Activated naive CD4-positive, alpha-beta T cell treated with anti-CD3 and anti-CD28 coated beads for 36 hours (primary cell): Measurements from ENCODE around the gene PSD. TPM values are rescaled to one million over a fixed set of nuclear protein-coding genes. Genes with fewer than 3 reads are reported as not detected.

ENCODE experiments used
- CTCF ChIA-PET: fragments of 350-600 bp; sonication (Branson Sonifier 250); formaldehyde crosslinking; loops from one replicate; lab custom pipeline; 2021; ENCODE audit warnings: antibody characterized with exemption; lab: Charles Lee
- DNase-seq: peaks from one replicate; pipeline ENCODE4 v3.0.0-alpha.2; 2020
- H3K27ac Mint-ChIP-seq: one replicate; pipeline ENCODE4 v1.8.0; 2021; ENCODE audit warnings: mild to moderate bottlenecking, mixed read lengths
- H3K27me3 Mint-ChIP-seq: one replicate; pipeline ENCODE4 v1.8.0; 2021; ENCODE audit warnings: low read depth, mixed read lengths
- H3K36me3 Mint-ChIP-seq: one replicate; pipeline ENCODE4 v1.8.0; 2021; ENCODE audit warnings: low read depth, mixed read lengths
- H3K4me1 Mint-ChIP-seq: one replicate; pipeline ENCODE4 v1.8.0; 2021; ENCODE audit warnings: low read depth, mixed read lengths
- H3K4me3 Mint-ChIP-seq: one replicate; pipeline ENCODE4 v1.8.0; 2021; ENCODE audit warnings: mild to moderate bottlenecking, moderate library complexity, mixed read lengths
- H3K9me3 Mint-ChIP-seq: one replicate; pipeline ENCODE4 v1.8.0; 2021; ENCODE audit warnings: mixed read lengths
- intact Hi-C: fragments of 100-400 bp; cut with micrococcal nuclease; formaldehyde crosslinking; loops from one replicate; pipeline ENCODE4 v1.15.1; 2023
- total RNA-seq, 2 experiments: library from RNA; stranded (reverse); gene quantifications; one replicate each; pipeline ENCODE4 v1.2.3, GENCODE V29; 2021

PSD gene
- total RNA-seq, 2 experiments from 2014 or later: 6.2 to 7.2 TPM

GRCh38 chr10:102408131-102408727 lies 10.4 kb downstream of the PSD start:
- Mint-ChIP-seq H3K4me1 (peaks cover 27% of the 10 kb centered on the region), H3K9me3 (no peaks in the 10 kb centered on the region), H3K27ac (peak overlapping the region; percentile 32), H3K4me3 (peak overlapping the region; percentile 63), H3K27me3 (no peaks in the 10 kb centered on the region), H3K36me3 (no peaks in the 10 kb centered on the region)
- intact Hi-C loops: no loop called here
- CTCF ChIA-PET: interaction anchor here (0.9 to 1.3 kb wide), 2 partner anchors 9 to 15 kb away, joined by 3 to 4 read pairs; no protein-coding TSS in a partner anchor
- no peak for DNase-seq

- Mint-ChIP-seq H3K9me3 (no peaks in the 10 kb centered on the region), H3K36me3 (no peaks in the 10 kb centered on the region), H3K4me1 (peaks cover 23% of the 10 kb centered on the region), H3K27ac (no peak overlapping the region), H3K4me3 (peak overlapping the region; percentile 63), H3K27me3 (no peaks in the 10 kb centered on the region)
- intact Hi-C loops: no loop called here
- CTCF ChIA-PET: interaction anchor here (0.9 to 2.3 kb wide), 5 partner anchors 9 to 15 kb away, joined by 3 to 8 read pairs (median 3); partner anchors contain the start of genes FBXL15 and NFKB2
- no peak for DNase-seq
Measured at GRCh38 chr10:102407425-102408130, 11.0 kb downstream of the PSD start.

- peaks cover 27% of the 10 kb centered on the region for H3K4me1 Mint-ChIP-seq
- intact Hi-C loops: no loop called here
- H3K4me3 Mint-ChIP-seq: no peak overlapping the region
- CTCF ChIA-PET: interaction anchor here (0.9 to 2.3 kb wide), 4 partner anchors 8 to 16 kb away, joined by 3 to 8 read pairs (median 4); partner anchors contain the start of genes FBXL15 and NFKB2
- DNase-seq: no peak
- no peaks in the 10 kb centered on the region for H3K9me3 Mint-ChIP-seq
- peaks cover 6% of the 10 kb centered on the region for H3K36me3 Mint-ChIP-seq
- no peaks in the 10 kb centered on the region for H3K27me3 Mint-ChIP-seq
- no peak overlapping the region for H3K27ac Mint-ChIP-seq
Measured at GRCh38 chr10:102406815-102407214, 11.8 kb downstream of the PSD start.

- CTCF ChIA-PET: interaction anchor here (1.1 to 2.3 kb wide), 4 partner anchors 9 to 17 kb away, joined by 4 to 8 read pairs (median 4); partner anchors contain the start of gene FBXL15
Measured at GRCh38 chr10:102405632-102406031, 13.0 kb downstream of the PSD start.

DNA sequence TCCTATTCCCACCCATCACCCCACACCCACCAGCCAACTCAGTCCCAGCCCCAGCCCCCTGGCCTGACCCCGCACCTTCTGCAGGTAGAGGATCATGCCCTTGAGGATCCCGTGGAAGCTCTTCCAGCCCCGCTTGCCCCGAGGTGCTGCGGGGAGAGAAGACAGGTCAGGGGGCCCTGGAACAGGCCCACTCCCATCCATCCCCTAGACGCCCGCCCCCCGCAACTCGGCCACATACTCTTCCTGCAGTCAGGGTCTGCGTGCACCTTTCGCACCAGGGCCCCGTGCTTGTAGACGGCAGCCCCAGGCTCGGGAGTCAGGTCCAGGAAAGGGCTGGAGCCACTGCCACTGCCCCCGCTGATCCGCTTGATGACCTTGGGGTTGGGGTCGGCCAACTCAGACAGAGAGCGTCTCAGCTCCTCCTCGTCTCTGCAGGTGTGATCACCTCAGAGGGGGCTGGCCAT lies 13.4 kb downstream of the PSD start:
- CTCF ChIA-PET: interaction anchor here (0.7 to 1.3 kb wide), 2 partner anchors 12 to 69 kb away, joined by 3 to 4 read pairs; no protein-coding TSS in a partner anchor
- intact Hi-C loops: no loop called here

More at GRCh38 chr10:102405632-102406031, 13.0 kb downstream of the PSD start:
- H3K4me3 Mint-ChIP-seq: no peak overlapping the region
- H3K4me1 Mint-ChIP-seq: peaks cover 23% of the 10 kb centered on the region
- peak overlapping the region; percentile 33 for H3K27ac Mint-ChIP-seq
- H3K27me3 Mint-ChIP-seq: no peaks in the 10 kb centered on the region
- H3K36me3 Mint-ChIP-seq: peaks cover 16% of the 10 kb centered on the region
- no peaks in the 10 kb centered on the region for H3K9me3 Mint-ChIP-seq
- intact Hi-C loops: no loop called here
- DNase-seq: peak; percentile 19

GRCh38 chr10:102404361-102405107 lies 14.1 kb downstream of the PSD start:
- Mint-ChIP-seq H3K27me3 (no peaks in the 10 kb centered on the region), H3K9me3 (no peaks in the 10 kb centered on the region), H3K27ac (peak overlapping the region; percentile 30), H3K4me3 (no peak overlapping the region), H3K36me3 (peaks cover 27% of the 10 kb centered on the region), H3K4me1 (peaks cover 28% of the 10 kb centered on the region)
- intact Hi-C loops: no loop called here
- DNase-seq: peak; percentile 13
- CTCF ChIA-PET: interaction anchor here (0.6 to 2.6 kb wide), 4 partner anchors 11 to 104 kb away, joined by 3 to 12 read pairs (median 4); partner anchors contain the start of gene FBXL15

More for the DNA sequence above, 13.4 kb downstream of the PSD start:
- H3K36me3 Mint-ChIP-seq: peaks cover 21% of the 10 kb centered on the region
- peaks cover 28% of the 10 kb centered on the region for H3K4me1 Mint-ChIP-seq
- no peak for DNase-seq
- H3K27me3 Mint-ChIP-seq: no peaks in the 10 kb centered on the region
- H3K27ac Mint-ChIP-seq: no peak overlapping the region
- H3K9me3 Mint-ChIP-seq: no peaks in the 10 kb centered on the region
- no peak overlapping the region for H3K4me3 Mint-ChIP-seq

DNA sequence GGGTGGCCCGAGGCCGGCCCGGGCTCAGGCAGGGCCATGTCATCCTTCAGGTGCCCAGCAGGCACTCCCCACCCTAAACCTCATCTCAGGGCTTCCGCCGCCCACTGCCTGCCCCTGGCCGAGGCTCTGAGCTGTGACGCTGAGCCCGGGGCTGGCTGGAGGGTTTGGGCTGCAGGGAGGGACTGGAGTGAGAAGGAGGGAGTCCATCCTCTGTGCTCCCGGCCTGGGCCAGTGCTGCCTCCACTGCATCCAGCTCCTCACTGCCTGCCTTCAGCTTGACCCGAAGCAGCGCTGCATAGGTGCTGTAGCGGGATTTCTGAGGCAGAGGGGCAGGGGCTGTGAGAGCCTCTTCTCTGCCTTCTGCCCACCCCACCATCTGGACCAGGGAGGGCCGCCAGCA lies 15.5 kb downstream of the PSD start:
- intact Hi-C loops: no loop called here
- no peak overlapping the region for H3K27ac Mint-ChIP-seq
- H3K4me3 Mint-ChIP-seq: no peak overlapping the region
- no peaks in the 10 kb centered on the region for H3K9me3 Mint-ChIP-seq
- no peak for DNase-seq
- CTCF ChIA-PET: interaction anchor here (0.5 to 2.6 kb wide), 6 partner anchors 9 to 400 kb away, joined by 3 to 12 read pairs (median 4); partner anchors contain the start of gene FBXL15
- peaks cover 38% of the 10 kb centered on the region for H3K36me3 Mint-ChIP-seq
- H3K27me3 Mint-ChIP-seq: no peaks in the 10 kb centered on the region
- peaks cover 33% of the 10 kb centered on the region for H3K4me1 Mint-ChIP-seq

GRCh38 chr10:102402512-102402896 lies 16.1 kb downstream of the PSD start:
- no peak overlapping the region for H3K27ac Mint-ChIP-seq
- intact Hi-C loops: no loop called here
- H3K27me3 Mint-ChIP-seq: no peaks in the 10 kb centered on the region
- no peak for DNase-seq
- no peaks in the 10 kb centered on the region for H3K9me3 Mint-ChIP-seq
- no peak overlapping the region for H3K4me3 Mint-ChIP-seq
- H3K36me3 Mint-ChIP-seq: peaks cover 44% of the 10 kb centered on the region
- peaks cover 37% of the 10 kb centered on the region for H3K4me1 Mint-ChIP-seq
- CTCF ChIA-PET: interaction anchor here (1.3 to 2.6 kb wide), 2 partner anchors 19 kb away, joined by 4 to 12 read pairs; partner anchors contain the start of gene FBXL15

- no peak for DNase-seq
- peak overlapping the region; percentile 53 for H3K27ac Mint-ChIP-seq
Measured at GRCh38 chr10:102401735-102402511, 16.7 kb downstream of the PSD start.

GRCh38 chr10:102401342-102401654 lies 17.3 kb downstream of the PSD start:
- Mint-ChIP-seq H3K27me3 (no peaks in the 10 kb centered on the region), H3K4me3 (no peak overlapping the region), H3K4me1 (peaks cover 47% of the 10 kb centered on the region), H3K36me3 (peaks cover 56% of the 10 kb centered on the region), H3K9me3 (no peaks in the 10 kb centered on the region), H3K27ac (peak overlapping the region; percentile 56)
- no peak for DNase-seq
- CTCF ChIA-PET: interaction anchor here (3.8 to 4.1 kb wide), 2 partner anchors 8 to 171 kb away, joined by 23 to 28 read pairs; no protein-coding TSS in a partner anchor
- intact Hi-C loops: no loop called here

More at GRCh38 chr10:102401735-102402511, 16.7 kb downstream of the PSD start:
- H3K27me3 Mint-ChIP-seq: no peaks in the 10 kb centered on the region
- H3K4me1 Mint-ChIP-seq: peaks cover 42% of the 10 kb centered on the region
- intact Hi-C loops: no loop called here
- CTCF ChIA-PET: interaction anchor here (2.6 kb wide), 1 partner anchor 19 kb away, joined by 12 read pairs; the partner anchor contains the start of gene FBXL15
- H3K36me3 Mint-ChIP-seq: peaks cover 50% of the 10 kb centered on the region
- no peaks in the 10 kb centered on the region for H3K9me3 Mint-ChIP-seq
- H3K4me3 Mint-ChIP-seq: peak overlapping the region; percentile 6
